Activated B cell treated with CpG ODN at 0.5 μM for 24 hours (primary cell): Measurements from ENCODE around the gene GPRC5C. TPM values are rescaled to one million over a fixed set of nuclear protein-coding genes. Genes with fewer than 3 reads are reported as not detected.
A peak's percentile ranks its signal among the peaks of the same experiment; 100 is the strongest.

Experiments
- ATAC-seq: fragments of 200-7000 bp; cut with Tn5 transposase; one replicate; pipeline ENCODE4 v1.10.0; 2021; ENCODE audit warnings: low read depth, mild to moderate bottlenecking, moderate library complexity
- CTCF ChIA-PET: fragments of 350-600 bp; sonication (Branson Sonifier 250); formaldehyde crosslinking; loops from one replicate; lab custom pipeline; 2021; ENCODE audit warnings: antibody characterized with exemption; lab: Charles Lee
- POLR2A ChIA-PET: fragments of 350-600 bp; sonication (Branson Sonifier 250); formaldehyde crosslinking; loops from one replicate; lab custom pipeline; 2021; ENCODE audit warnings: antibody characterized with exemption; lab: Charles Lee
- DNase-seq: peaks from one replicate; pipeline ENCODE4 v3.0.0; 2022
- H3K27ac Mint-ChIP-seq: one replicate; pipeline ENCODE4 v1.8.0; 2020; ENCODE audit warnings: mixed read lengths
- H3K27me3 Mint-ChIP-seq: one replicate; pipeline ENCODE4 v1.8.0; 2021; ENCODE audit warnings: mixed read lengths
- H3K36me3 Mint-ChIP-seq: one replicate; pipeline ENCODE4 v1.8.0; 2021; ENCODE audit warnings: low read depth, mixed read lengths
- H3K4me1 Mint-ChIP-seq: one replicate; pipeline ENCODE4 v1.8.0; 2021; ENCODE audit warnings: mixed read lengths
- H3K4me3 Mint-ChIP-seq: one replicate; pipeline ENCODE4 v1.8.0; 2020; ENCODE audit warnings: mild to moderate bottlenecking, mixed read lengths
- H3K9me3 Mint-ChIP-seq: one replicate; pipeline ENCODE4 v1.8.0; 2020; ENCODE audit warnings: mixed read lengths
- intact Hi-C: fragments of 100-400 bp; cut with micrococcal nuclease; formaldehyde crosslinking; loops from one replicate; pipeline ENCODE4 v1.15.1; 2024
- total RNA-seq: library from RNA; stranded (reverse); gene quantifications from 2 replicates; pipeline ENCODE4 v1.2.3, GENCODE V29; 2022
- TF ChIP-seq, protein P1 (sequence below): fragments of 200-600 bp; IDR thresholded peaks from one replicate; pipeline ENCODE4 v1.8.0; 2022; ENCODE audit warnings: antibody characterized with exemption, mild to moderate bottlenecking

Gene GPRC5C
- total RNA-seq, 1 donor from 2014 or later, result 17.0 TPM

DNA sequence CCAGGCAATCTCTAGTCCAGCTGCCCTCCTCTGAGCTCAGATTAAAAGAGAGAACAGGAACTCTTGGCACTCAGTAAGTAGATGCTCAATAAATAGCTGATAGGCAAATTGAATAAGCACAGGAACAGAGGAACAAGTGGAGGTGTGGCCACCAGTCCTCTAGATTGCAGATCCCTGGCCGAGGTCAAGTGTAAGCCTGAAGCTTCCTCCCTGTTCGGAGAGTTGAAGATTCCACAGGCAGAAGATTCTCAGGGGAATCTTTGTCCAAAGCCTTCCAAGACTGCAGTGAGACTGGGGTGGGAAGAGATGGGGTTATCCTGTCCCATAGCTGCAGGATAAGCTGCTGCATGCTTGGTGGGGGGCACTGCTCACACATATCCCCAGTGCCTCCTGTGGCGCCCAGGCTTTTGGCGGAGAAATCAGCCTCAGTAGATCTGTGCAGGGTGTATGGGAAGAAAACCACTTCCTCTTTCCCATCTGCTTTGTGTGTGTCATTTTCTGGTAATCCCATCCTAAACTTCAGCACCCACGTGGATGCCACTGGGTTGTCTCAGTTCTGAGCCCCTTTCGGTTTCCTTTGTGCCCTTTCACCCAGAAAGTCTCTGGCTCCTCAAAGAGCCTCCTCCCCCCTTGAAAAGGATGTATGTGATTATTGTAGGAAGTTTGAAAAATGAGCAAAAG lies 46.7 kb downstream of the GPRC5C start:
- peak; percentile 52 for ATAC-seq
- ChIA-PET CTCF (no interaction called here), POLR2A (no interaction called here)
- intact Hi-C loops, result no loop called here
- peaks cover 19% of the 10 kb centered on the region for H3K4me1 Mint-ChIP-seq
- H3K36me3 Mint-ChIP-seq, result peaks cover 11% of the 10 kb centered on the region
- H3K4me3 Mint-ChIP-seq, result no peak overlapping the region
- H3K9me3 Mint-ChIP-seq, result peaks cover 11% of the 10 kb centered on the region
- DNase-seq, result no peak
- TF ChIP-seq, protein P1, sequence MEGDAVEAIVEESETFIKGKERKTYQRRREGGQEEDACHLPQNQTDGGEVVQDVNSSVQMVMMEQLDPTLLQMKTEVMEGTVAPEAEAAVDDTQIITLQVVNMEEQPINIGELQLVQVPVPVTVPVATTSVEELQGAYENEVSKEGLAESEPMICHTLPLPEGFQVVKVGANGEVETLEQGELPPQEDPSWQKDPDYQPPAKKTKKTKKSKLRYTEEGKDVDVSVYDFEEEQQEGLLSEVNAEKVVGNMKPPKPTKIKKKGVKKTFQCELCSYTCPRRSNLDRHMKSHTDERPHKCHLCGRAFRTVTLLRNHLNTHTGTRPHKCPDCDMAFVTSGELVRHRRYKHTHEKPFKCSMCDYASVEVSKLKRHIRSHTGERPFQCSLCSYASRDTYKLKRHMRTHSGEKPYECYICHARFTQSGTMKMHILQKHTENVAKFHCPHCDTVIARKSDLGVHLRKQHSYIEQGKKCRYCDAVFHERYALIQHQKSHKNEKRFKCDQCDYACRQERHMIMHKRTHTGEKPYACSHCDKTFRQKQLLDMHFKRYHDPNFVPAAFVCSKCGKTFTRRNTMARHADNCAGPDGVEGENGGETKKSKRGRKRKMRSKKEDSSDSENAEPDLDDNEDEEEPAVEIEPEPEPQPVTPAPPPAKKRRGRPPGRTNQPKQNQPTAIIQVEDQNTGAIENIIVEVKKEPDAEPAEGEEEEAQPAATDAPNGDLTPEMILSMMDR, result no peak
- peak overlapping the region; percentile 25 for H3K27ac Mint-ChIP-seq
- H3K27me3 Mint-ChIP-seq, result no peaks in the 10 kb centered on the region

DNA sequence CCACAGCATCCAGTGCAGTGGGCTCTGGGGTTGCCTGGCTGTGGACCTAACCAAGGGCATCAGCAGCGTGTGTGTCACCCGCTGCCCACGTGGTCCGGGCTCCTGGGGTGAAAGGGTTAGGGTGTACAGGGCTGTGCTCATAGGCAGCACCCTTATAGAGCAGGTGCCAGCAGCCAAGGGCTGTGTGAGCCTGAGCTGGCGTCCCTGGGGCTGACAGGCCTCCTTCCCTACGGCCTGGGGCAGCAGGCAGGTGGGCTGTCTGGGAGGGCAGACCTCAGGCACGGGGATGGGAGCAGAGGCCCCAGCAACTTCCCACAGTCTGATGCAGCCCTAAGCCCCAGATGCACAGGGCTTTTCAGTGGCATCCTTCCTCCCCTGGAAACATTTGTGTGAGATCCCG lies 48.4 kb downstream of the GPRC5C start:
- H3K27ac Mint-ChIP-seq, result no peak overlapping the region
- ChIA-PET CTCF (no interaction called here), POLR2A (no interaction called here)
- peaks cover 16% of the 10 kb centered on the region for H3K4me1 Mint-ChIP-seq
- TF ChIP-seq, protein P1, result no peak
- DNase-seq, result no peak
- H3K4me3 Mint-ChIP-seq, result no peak overlapping the region
- H3K27me3 Mint-ChIP-seq, result no peaks in the 10 kb centered on the region
- no peak for ATAC-seq
- H3K9me3 Mint-ChIP-seq, result peaks cover 8% of the 10 kb centered on the region
- H3K36me3 Mint-ChIP-seq, result peaks cover 6% of the 10 kb centered on the region
- intact Hi-C loops, result no loop called here

DNA sequence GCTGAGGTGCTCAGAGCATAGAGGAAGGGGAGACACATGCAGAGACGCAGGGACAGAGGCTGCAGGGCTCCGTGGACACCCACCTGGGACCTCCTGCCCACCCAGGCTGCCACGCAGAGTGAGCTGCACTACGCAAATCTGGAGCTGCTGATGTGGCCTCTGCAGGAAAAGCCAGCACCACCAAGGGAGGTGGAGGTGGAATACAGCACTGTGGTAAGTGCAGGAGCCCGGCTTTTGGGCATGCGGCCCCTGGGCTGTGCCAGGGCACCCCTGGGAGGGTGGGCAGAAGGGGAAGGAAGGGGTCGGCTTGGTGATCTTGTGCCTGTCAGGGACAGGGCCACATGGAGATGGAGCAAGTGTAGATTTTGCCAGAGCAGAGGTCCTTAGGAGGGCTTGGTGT lies 49.7 kb downstream of the GPRC5C start:
- H3K27me3 Mint-ChIP-seq, result no peaks in the 10 kb centered on the region
- H3K36me3 Mint-ChIP-seq, result peaks cover under 1% of the 10 kb centered on the region
- H3K9me3 Mint-ChIP-seq, result peaks cover under 1% of the 10 kb centered on the region
- TF ChIP-seq, protein P1, result no peak
- no peak overlapping the region for H3K27ac Mint-ChIP-seq
- intact Hi-C loops, result no loop called here
- no peak overlapping the region for H3K4me3 Mint-ChIP-seq
- POLR2A ChIA-PET, result no interaction called here
- CTCF ChIA-PET, result interaction anchor here (1.2 kb wide), 1 partner anchor 10 kb away, joined by 3 read pairs; no protein-coding TSS in a partner anchor
- H3K4me1 Mint-ChIP-seq, result peaks cover 16% of the 10 kb centered on the region
- no peak for ATAC-seq
- DNase-seq, result no peak

DNA sequence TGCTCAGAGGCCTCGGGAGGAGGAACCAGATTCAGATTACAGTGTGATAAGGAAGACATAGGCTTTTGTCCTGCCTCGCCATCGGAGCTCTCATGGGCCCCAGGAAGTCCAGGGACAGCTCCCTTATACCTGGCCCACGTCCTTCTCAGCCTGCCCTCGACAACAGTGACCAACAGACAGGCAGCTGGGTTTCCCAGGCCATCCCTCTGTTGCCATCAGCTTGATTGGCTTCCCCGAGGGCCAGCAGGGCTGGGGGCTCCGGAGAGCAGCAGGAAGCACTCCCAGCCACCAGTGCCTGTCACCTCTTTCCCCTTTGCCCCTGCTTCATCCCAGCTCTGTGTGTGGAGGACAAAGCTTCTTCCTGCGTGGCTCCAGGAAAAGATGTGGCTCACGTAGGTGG lies 52.2 kb downstream of the GPRC5C start:
- POLR2A ChIA-PET, result no interaction called here
- ATAC-seq (no peak), DNase-seq (no peak)
- TF ChIP-seq, protein P1, result no peak
- H3K27me3 Mint-ChIP-seq, result no peaks in the 10 kb centered on the region
- no peak overlapping the region for H3K27ac Mint-ChIP-seq
- no peak overlapping the region for H3K4me3 Mint-ChIP-seq
- intact Hi-C loops, result no loop called here
- H3K36me3 Mint-ChIP-seq, result no peaks in the 10 kb centered on the region
- no peaks in the 10 kb centered on the region for H3K9me3 Mint-ChIP-seq
- H3K4me1 Mint-ChIP-seq, result peaks cover 7% of the 10 kb centered on the region
- CTCF ChIA-PET, result interaction anchor here (0.8 kb wide), 1 partner anchor 855 kb away, joined by 4 read pairs; no protein-coding TSS in a partner anchor

DNA sequence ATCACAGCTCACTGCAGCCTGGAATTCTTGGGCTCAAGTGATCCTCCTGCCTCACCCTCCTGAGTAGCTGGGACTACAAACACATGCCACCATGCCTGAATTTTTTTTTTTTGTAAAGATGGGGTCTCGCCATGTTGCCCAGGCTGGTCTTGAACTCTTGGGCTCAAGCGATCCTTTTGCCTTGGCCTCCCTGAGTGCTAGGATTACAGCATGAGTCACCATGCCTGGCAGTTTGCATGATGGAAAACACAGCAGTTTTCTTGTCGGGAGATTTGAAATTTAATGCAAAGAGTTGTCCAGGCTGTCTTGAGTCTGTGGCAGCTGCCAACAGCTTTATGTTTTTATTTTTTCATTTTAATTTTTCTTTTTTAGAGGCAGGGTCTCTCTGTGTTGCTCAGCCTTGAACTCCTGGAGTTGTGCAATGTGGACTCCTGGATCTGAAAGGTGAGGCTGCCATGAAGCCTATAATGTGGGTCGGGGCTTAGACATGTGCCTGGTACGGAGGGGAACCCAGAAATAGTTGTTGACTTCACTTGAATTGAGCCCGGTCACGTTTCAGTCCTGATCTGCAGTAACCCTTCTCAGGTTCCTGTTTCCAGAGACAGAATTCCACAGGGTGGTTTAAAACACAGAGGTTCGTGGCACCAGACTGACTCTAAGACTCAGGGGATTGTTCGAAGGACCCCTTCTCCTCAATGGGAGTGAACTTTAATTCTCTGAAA lies 53.3 kb downstream of the GPRC5C start:
- ChIA-PET POLR2A (no interaction called here), CTCF (interaction anchor here (0.8 kb wide), 1 partner anchor 857 kb away, joined by 4 read pairs; no protein-coding TSS in a partner anchor)
- TF ChIP-seq, protein P1, result no peak
- H3K36me3 Mint-ChIP-seq, result no peaks in the 10 kb centered on the region
- ATAC-seq, result no peak
- H3K27me3 Mint-ChIP-seq, result no peaks in the 10 kb centered on the region
- no peaks in the 10 kb centered on the region for H3K4me1 Mint-ChIP-seq
- no peak overlapping the region for H3K4me3 Mint-ChIP-seq
- H3K9me3 Mint-ChIP-seq, result no peaks in the 10 kb centered on the region
- H3K27ac Mint-ChIP-seq, result no peak overlapping the region
- no peak for DNase-seq
- intact Hi-C loops, result no loop called here
